SJCRH30 (cell line): Measurements from ENCODE around the gene KDM4B. TPM values are rescaled to one million over a fixed set of nuclear protein-coding genes. Genes with fewer than 3 reads are reported as not detected.

ENCODE experiments used
- DNase-seq, 2 experiments: peaks; one replicate each; pipeline ENCODE4 v3.0.0-alpha.2; 2015 to 2020
- H3K27ac ChIP-seq: fragments of 250-450 bp; sonication (Bioruptor Pico); 2 replicates; pipeline ENCODE4 v1.5.1; 2020; ENCODE audit warnings: mild to moderate bottlenecking, moderate library complexity
- H3K27me3 ChIP-seq: fragments of 250-450 bp; sonication (Bioruptor Pico); 2 replicates; pipeline ENCODE4 v1.5.1; 2020; ENCODE audit warnings: mild to moderate bottlenecking, moderate library complexity
- H3K36me3 ChIP-seq: fragments of 250-450 bp; sonication (Bioruptor Pico); 2 replicates; pipeline ENCODE4 v1.5.1; 2020; ENCODE audit warnings: mild to moderate bottlenecking, moderate library complexity
- H3K4me1 ChIP-seq: fragments of 250-450 bp; sonication (Bioruptor Pico); 2 replicates; pipeline ENCODE4 v1.5.1; 2020; ENCODE audit warnings: mild to moderate bottlenecking, moderate library complexity
- H3K4me3 ChIP-seq: fragments of 250-450 bp; sonication (Bioruptor Pico); 2 replicates; pipeline ENCODE4 v1.5.1; 2020; ENCODE audit warnings: mild to moderate bottlenecking, moderate library complexity
- H3K9me3 ChIP-seq: fragments of 250-450 bp; sonication (Bioruptor Pico); replicated peaks from 2 replicates; pipeline ENCODE4 v1.5.1; 2020; ENCODE audit warnings: mild to moderate bottlenecking, moderate library complexity
- total RNA-seq: library from RNA; depleted of rRNA; stranded (reverse); fragments of >200 nt; shearing (Covaris generic); gene quantifications from 2 replicates; pipeline ENCODE4 v1.2.3, GENCODE V29; 2014

KDM4B gene
- total RNA-seq, 1 experiment from 2014 or later: 16.2 TPM

DNA sequence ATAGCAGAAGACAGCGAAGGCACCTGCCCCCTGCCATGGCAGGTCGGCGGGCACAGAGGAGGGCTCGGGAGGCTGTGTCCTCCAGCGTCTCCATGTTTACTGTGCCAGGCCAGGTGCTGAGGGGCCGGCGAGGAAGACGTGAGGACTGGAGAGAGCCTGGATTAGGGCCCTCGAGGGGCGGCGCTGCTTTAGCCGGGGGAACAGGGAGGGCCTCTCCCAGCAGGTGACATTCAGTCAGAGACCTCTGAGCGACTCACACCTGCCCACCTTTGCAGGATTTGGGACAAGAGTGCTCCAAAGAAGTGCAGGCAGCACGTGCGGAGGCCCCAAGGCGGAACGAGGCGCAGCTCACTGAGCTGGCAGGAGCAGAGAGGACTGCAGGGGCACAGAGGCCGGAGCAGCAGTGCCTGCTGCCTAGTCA is 17.6 kb downstream of the KDM4B start:
- no peaks in the 10 kb centered on the region for H3K27me3 ChIP-seq
- no peak for DNase-seq
- no peaks in the 10 kb centered on the region for H3K36me3 ChIP-seq
- no peak overlapping the region for H3K27ac ChIP-seq
- H3K4me1 ChIP-seq: peaks cover 16% of the 10 kb centered on the region; the same call in 1 of the 2 replicates
- no peaks in the 10 kb centered on the region for H3K9me3 ChIP-seq
- H3K4me3 ChIP-seq: no peak overlapping the region

GRCh38 chr19:4987256-4987655 is 18.3 kb downstream of the KDM4B start:
- Histone ChIP-seq H3K27ac (no peak overlapping the region), H3K9me3 (no peaks in the 10 kb centered on the region), H3K27me3 (no peaks in the 10 kb centered on the region), H3K4me3 (no peak overlapping the region), H3K4me1 (peaks cover 16% of the 10 kb centered on the region; the same call in 1 of the 2 replicates), H3K36me3 (no peaks in the 10 kb centered on the region)
- no peak for DNase-seq

DNA sequence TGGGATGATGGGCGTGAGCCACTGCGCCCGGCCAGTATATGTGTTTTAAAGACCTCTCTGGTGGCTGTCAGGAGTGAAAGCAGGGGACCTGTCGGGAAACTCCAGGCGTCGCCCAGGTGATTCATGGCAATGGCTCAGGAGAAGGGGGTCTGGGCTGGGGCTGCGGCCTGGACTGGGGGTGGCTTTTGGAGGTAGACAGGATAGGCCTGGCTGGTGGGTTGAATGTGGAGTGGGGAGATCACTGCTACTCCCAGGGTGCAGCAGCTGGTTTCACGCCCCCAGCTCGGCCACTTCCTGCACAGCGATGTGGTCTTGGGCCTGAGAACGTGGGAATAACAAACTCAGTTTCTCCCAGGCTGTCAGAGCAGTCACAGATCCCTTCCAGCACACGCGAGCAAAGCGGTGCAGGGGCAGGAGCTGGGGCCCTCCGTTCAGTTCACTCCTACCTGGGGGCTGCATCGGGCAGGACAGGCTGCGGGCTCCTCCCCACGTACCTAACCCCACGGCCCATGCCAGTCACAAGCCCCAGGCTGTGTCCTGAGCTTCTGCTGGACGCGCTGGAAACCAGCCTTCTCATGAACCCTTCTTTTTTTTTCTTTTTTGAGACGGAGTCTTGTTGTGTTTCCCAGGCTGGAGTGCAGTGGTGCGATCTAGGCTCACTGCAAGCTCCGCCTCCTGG is 18.9 kb downstream of the KDM4B start:
- Histone ChIP-seq H3K27me3 (no peaks in the 10 kb centered on the region), H3K36me3 (no peaks in the 10 kb centered on the region), H3K27ac (no peak overlapping the region), H3K9me3 (no peaks in the 10 kb centered on the region), H3K4me3 (no peak overlapping the region), H3K4me1 (peaks cover 16% of the 10 kb centered on the region; the same call in 1 of the 2 replicates)
- DNase-seq: no peak

GRCh38 chr19:4988770-4989251 is 19.9 kb downstream of the KDM4B start:
- H3K27ac ChIP-seq: no peak overlapping the region
- H3K9me3 ChIP-seq: no peaks in the 10 kb centered on the region
- H3K4me1 ChIP-seq: peaks cover 11% of the 10 kb centered on the region; the same call in 1 of the 2 replicates
- H3K4me3 ChIP-seq: no peak overlapping the region
- no peaks in the 10 kb centered on the region; the same call in 1 of the 2 replicates for H3K36me3 ChIP-seq
- H3K27me3 ChIP-seq: no peaks in the 10 kb centered on the region
- peak; percentile 32 to 57 for DNase-seq

- no peaks in the 10 kb centered on the region for H3K9me3 ChIP-seq
- peaks cover 7% of the 10 kb centered on the region; the same call in 1 of the 2 replicates for H3K4me1 ChIP-seq
- H3K27me3 ChIP-seq: no peaks in the 10 kb centered on the region
- no peak overlapping the region for H3K4me3 ChIP-seq
- no peak overlapping the region for H3K27ac ChIP-seq
- H3K36me3 ChIP-seq: no peaks in the 10 kb centered on the region; the same call in 1 of the 2 replicates
- no peak for DNase-seq
Observed at GRCh38 chr19:4990306-4990705, 21.4 kb downstream of the KDM4B start.

GRCh38 chr19:4991538-4991937 is 22.6 kb downstream of the KDM4B start:
- H3K27me3 ChIP-seq: no peaks in the 10 kb centered on the region
- H3K9me3 ChIP-seq: no peaks in the 10 kb centered on the region
- H3K4me1 ChIP-seq: peaks cover 7% of the 10 kb centered on the region; the same call in 1 of the 2 replicates
- no peak overlapping the region for H3K4me3 ChIP-seq
- no peak overlapping the region for H3K27ac ChIP-seq
- no peak for DNase-seq
- H3K36me3 ChIP-seq: no peaks in the 10 kb centered on the region; the same call in 1 of the 2 replicates

GRCh38 chr19:4991996-4992698 is 23.2 kb downstream of the KDM4B start:
- Histone ChIP-seq H3K4me3 (no peak overlapping the region), H3K27ac (no peak overlapping the region), H3K27me3 (no peaks in the 10 kb centered on the region)

DNA sequence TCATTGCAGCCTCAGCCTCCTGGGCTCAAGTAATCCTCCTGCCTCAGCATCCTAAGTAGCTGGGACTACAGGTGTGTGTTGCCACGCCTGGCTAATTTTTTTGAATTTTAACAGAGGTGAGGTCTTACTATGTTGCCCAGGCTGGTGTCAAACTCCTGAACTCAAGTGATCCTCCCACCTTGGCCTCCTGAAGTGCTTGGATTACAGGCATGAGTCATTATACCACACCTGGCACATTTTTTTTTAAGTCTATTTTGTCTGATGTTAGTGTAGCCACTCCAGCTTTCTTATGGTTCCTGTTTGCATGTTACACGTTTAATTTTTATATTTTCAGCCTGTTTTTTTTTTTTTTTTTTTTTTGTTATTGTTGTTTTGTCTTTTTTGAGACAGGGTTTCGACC is 24.8 kb downstream of the KDM4B start:
- DNase-seq: no peak
- H3K4me3 ChIP-seq: no peak overlapping the region
- H3K4me1 ChIP-seq: no peaks in the 10 kb centered on the region; the same call in 1 of the 2 replicates
- H3K27ac ChIP-seq: no peak overlapping the region
- no peaks in the 10 kb centered on the region; the same call in 1 of the 2 replicates for H3K36me3 ChIP-seq
- H3K9me3 ChIP-seq: no peaks in the 10 kb centered on the region
- no peaks in the 10 kb centered on the region for H3K27me3 ChIP-seq

More at GRCh38 chr19:4991996-4992698, 23.2 kb downstream of the KDM4B start:
- H3K9me3 ChIP-seq: no peaks in the 10 kb centered on the region
- peaks cover 7% of the 10 kb centered on the region; the same call in 1 of the 2 replicates for H3K4me1 ChIP-seq
- H3K36me3 ChIP-seq: no peaks in the 10 kb centered on the region; the same call in 1 of the 2 replicates
- DNase-seq: no peak

DNA sequence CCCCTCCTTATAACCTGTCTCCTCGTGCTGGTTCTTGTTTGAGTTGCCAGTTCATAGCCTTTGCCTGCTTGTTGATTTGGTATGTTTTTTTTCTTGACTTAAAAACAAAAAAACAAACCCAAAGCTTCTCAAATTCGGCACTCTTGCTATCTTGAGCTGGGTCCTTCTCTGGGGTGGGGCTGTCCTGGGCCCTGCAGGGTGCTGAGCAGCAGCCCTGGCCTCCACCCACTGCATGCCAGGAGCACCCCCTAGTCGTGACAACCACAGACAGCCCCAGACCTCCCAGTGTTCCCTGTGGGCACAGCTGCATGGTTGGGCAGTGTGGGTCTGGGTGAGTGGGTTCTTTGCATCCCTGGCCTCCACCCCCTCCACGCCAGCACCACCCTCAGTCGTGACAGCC is 27.8 kb downstream of the KDM4B start:
- Histone ChIP-seq H3K9me3 (no peaks in the 10 kb centered on the region), H3K4me1 (no peaks in the 10 kb centered on the region), H3K36me3 (no peaks in the 10 kb centered on the region; the same call in 1 of the 2 replicates), H3K27ac (no peak overlapping the region), H3K27me3 (no peaks in the 10 kb centered on the region), H3K4me3 (no peak overlapping the region)
- DNase-seq: no peak

GRCh38 chr19:4997297-4997696 is 28.4 kb downstream of the KDM4B start:
- Histone ChIP-seq H3K27ac (no peak overlapping the region), H3K27me3 (no peaks in the 10 kb centered on the region), H3K9me3 (no peaks in the 10 kb centered on the region), H3K4me1 (0 out of 2 replicates have a peak, but pooled peaks cover under 1% of the 10 kb centered on the region), H3K36me3 (no peaks in the 10 kb centered on the region; the same call in 1 of the 2 replicates), H3K4me3 (no peak overlapping the region)
- no peak for DNase-seq

DNA sequence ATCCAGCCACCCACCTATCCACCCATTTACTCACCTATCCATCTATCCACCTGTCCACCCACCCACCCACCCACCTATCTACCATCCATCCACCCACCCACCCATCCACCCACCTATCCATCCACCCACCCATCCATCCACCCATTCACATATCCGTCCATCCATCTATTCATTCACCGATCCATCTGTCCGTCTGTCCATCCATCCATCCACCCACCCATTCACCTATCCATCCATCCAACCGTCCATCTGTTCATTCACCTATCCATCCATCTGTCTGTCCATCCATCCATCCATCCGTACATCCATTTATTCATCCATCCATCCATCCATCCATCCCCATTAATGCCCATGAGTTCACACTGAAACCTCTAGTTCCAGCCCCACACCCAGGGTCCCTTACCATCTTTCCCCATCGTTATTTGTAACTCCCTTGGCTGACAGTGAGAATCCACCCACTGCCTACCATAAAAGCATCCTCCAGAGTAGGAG is 31.3 kb downstream of the KDM4B start:
- H3K4me1 ChIP-seq: 0 out of 2 replicates have a peak, but pooled peaks cover 3% of the 10 kb centered on the region
- DNase-seq: no peak
- no peaks in the 10 kb centered on the region for H3K9me3 ChIP-seq
- no peaks in the 10 kb centered on the region; the same call in 1 of the 2 replicates for H3K36me3 ChIP-seq
- no peaks in the 10 kb centered on the region for H3K27me3 ChIP-seq
- H3K27ac ChIP-seq: no peak overlapping the region
- H3K4me3 ChIP-seq: no peak overlapping the region

- H3K27ac ChIP-seq: no peak overlapping the region
Observed at GRCh38 chr19:5001615-5002014, 32.7 kb downstream of the KDM4B start.

GRCh38 chr19:5002143-5002542 is 33.2 kb downstream of the KDM4B start:
- H3K27ac ChIP-seq: no peak overlapping the region
- H3K36me3 ChIP-seq: no peaks in the 10 kb centered on the region; the same call in 1 of the 2 replicates
- DNase-seq: no peak
- H3K9me3 ChIP-seq: 0 out of 2 replicates have a peak, but pooled peaks cover under 1% of the 10 kb centered on the region
- H3K4me1 ChIP-seq: 0 out of 2 replicates have a peak, but pooled peaks cover 3% of the 10 kb centered on the region
- no peak overlapping the region for H3K4me3 ChIP-seq
- H3K27me3 ChIP-seq: no peaks in the 10 kb centered on the region

More at GRCh38 chr19:5001615-5002014, 32.7 kb downstream of the KDM4B start:
- no peaks in the 10 kb centered on the region for H3K27me3 ChIP-seq
- H3K9me3 ChIP-seq: no peaks in the 10 kb centered on the region
- H3K4me1 ChIP-seq: 0 out of 2 replicates have a peak, but pooled peaks cover 3% of the 10 kb centered on the region
- peak; percentile 53 to 66 for DNase-seq
- no peaks in the 10 kb centered on the region; the same call in 1 of the 2 replicates for H3K36me3 ChIP-seq
- no peak overlapping the region for H3K4me3 ChIP-seq

DNA sequence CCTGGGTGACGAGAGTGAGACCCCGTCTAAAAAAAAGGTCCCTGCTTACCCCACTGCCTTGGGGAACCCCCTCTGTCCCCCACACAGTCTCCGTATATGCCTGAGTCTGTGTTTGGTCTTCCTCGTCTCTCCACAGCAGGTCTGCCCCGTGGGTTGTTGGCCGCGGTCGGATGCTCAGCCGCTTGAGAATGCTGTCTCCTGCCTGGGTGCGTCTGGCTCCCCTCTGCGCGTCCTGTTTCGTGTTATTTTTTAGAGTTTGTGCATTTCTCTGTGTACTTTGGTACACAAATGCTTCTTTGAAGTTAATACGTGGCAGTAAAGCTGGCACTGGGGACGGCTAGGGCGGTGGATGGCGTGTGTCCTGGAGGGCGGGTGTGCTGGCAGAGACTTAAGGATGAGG is 34.9 kb downstream of the KDM4B start:
- Histone ChIP-seq H3K4me3 (no peak overlapping the region), H3K36me3 (no peaks in the 10 kb centered on the region), H3K9me3 (peaks cover 8% of the 10 kb centered on the region; the same call in 1 of the 2 replicates), H3K27me3 (no peaks in the 10 kb centered on the region), H3K4me1 (0 out of 2 replicates have a peak, but pooled peaks cover 3% of the 10 kb centered on the region), H3K27ac (no peak overlapping the region)
- DNase-seq: no peak
